CD4-positive, alpha-beta T cell treated with Interleukin-6 for 4 hours (primary cell): ENCODE measurements around the gene EPB41L1.

Experiments used
- DNase-seq: peaks from one replicate; pipeline ENCODE4 v3.0.0-alpha.2; 2020; ENCODE audit warnings: mixed read lengths

The EPB41L1 gene

GRCh38 chr20:36154700-36155628 lies at the start of gene EPB41L1:
Gene EPB41L1, plus strand, starts transcription at chr20:36154740. Its CDS starts 19,038 bp downstream, at chr20:36173778.
- no peak for DNase-seq

- DNase-seq, result no peak
Measured at GRCh38 chr20:36104856-36105255, 49.7 kb upstream of the EPB41L1 start.

GRCh38 chr20:36105711-36106226 lies 48.8 kb upstream of the EPB41L1 start:
- no peak for DNase-seq

- DNase-seq, result no peak
Measured at GRCh38 chr20:36106606-36107005, 47.9 kb upstream of the EPB41L1 start.

GRCh38 chr20:36107881-36108280 lies 46.7 kb upstream of the EPB41L1 start:
- DNase-seq, result no peak

- DNase-seq, result no peak
Measured at GRCh38 chr20:36109251-36109947, 45.1 kb upstream of the EPB41L1 start.

- DNase-seq, result no peak
Measured at GRCh38 chr20:36110994-36111393, 43.5 kb upstream of the EPB41L1 start.

- no peak for DNase-seq
Measured at GRCh38 chr20:36112112-36112511, 42.4 kb upstream of the EPB41L1 start.

GRCh38 chr20:36113036-36113435 lies 41.5 kb upstream of the EPB41L1 start:
- no peak for DNase-seq

GRCh38 chr20:36113566-36114250 lies 40.8 kb upstream of the EPB41L1 start:
- no peak for DNase-seq

- no peak for DNase-seq
Measured at GRCh38 chr20:36114707-36115106, 39.8 kb upstream of the EPB41L1 start.

- no peak for DNase-seq
Measured at GRCh38 chr20:36115925-36116324, 38.6 kb upstream of the EPB41L1 start.

- DNase-seq, result no peak
Measured at GRCh38 chr20:36116807-36117441, 37.6 kb upstream of the EPB41L1 start.

GRCh38 chr20:36117638-36118037 lies 36.9 kb upstream of the EPB41L1 start:
- DNase-seq, result no peak

- DNase-seq, result no peak
Measured at GRCh38 chr20:36118371-36118770, 36.2 kb upstream of the EPB41L1 start.

- no peak for DNase-seq
Measured at GRCh38 chr20:36119537-36119936, 35.0 kb upstream of the EPB41L1 start.

- no peak for DNase-seq
Measured at GRCh38 chr20:36120241-36120640, 34.3 kb upstream of the EPB41L1 start.

- no peak for DNase-seq
Measured at GRCh38 chr20:36120991-36121390, 33.5 kb upstream of the EPB41L1 start.

- DNase-seq, result no peak
Measured at GRCh38 chr20:36121981-36122930, 32.3 kb upstream of the EPB41L1 start.

- DNase-seq, result no peak
Measured at GRCh38 chr20:36122931-36123288, 31.6 kb upstream of the EPB41L1 start.

- DNase-seq, result no peak
Measured at GRCh38 chr20:36125097-36125496, 29.4 kb upstream of the EPB41L1 start.
